ENCODE data around the gene TSNAXIP1.
A peak's percentile ranks its signal among the peaks of the same experiment; 100 is the strongest.
"Not testable (repeated sequence)": the region's sequence is repeated elsewhere in the genome, so short reads cannot be mapped to it uniquely, and the experiment has no call there.

The TSNAXIP1 gene

GRCh38 chr16:67858500-67858899 lies 51.8 kb downstream of the TSNAXIP1 start:
- no peak for DNase-seq (ENCODE audit: low read depth in 3 of 3)

GRCh38 chr16:67860589-67861398 lies 54.1 kb downstream of the TSNAXIP1 start:
- no peak for DNase-seq (ENCODE audit: low read depth in 3 of 3)

- DNase-seq (ENCODE audit: low read depth in 3 of 3) = no peak
Measured at GRCh38 chr16:67861877-67862276, 55.2 kb downstream of the TSNAXIP1 start.

- DNase-seq (ENCODE audit: low read depth in 3 of 3) = no peak
Measured at GRCh38 chr16:67862623-67863583, 56.2 kb downstream of the TSNAXIP1 start.

- not testable (repeated sequence) for DNase-seq (ENCODE audit: low read depth in 3 of 3)
Measured at GRCh38 chr16:67864044-67864443, 57.4 kb downstream of the TSNAXIP1 start.

- DNase-seq (ENCODE audit: low read depth in 3 of 3) = no peak
Measured at GRCh38 chr16:67864594-67864993, 57.9 kb downstream of the TSNAXIP1 start.

GRCh38 chr16:67865318-67865717 lies 58.6 kb downstream of the TSNAXIP1 start:
- DNase-seq (ENCODE audit: low read depth in 3 of 3) = no peak

GRCh38 chr16:67868290-67868689 lies 61.6 kb downstream of the TSNAXIP1 start:
- DNase-seq (ENCODE audit: low read depth in 3 of 3) = no peak

GRCh38 chr16:67869653-67870052 lies 63.0 kb downstream of the TSNAXIP1 start:
- DNase-seq (ENCODE audit: low read depth in 3 of 3) = no peak

- no peak for DNase-seq (ENCODE audit: low read depth in 3 of 3)
Measured at GRCh38 chr16:67871256-67871655, 64.6 kb downstream of the TSNAXIP1 start.

- DNase-seq (ENCODE audit: low read depth in 3 of 3) = no peak
Measured at GRCh38 chr16:67872131-67872630, 65.5 kb downstream of the TSNAXIP1 start.

GRCh38 chr16:67872631-67873434 lies 66.1 kb downstream of the TSNAXIP1 start, which contains the start of gene EDC4:
Gene EDC4, plus strand, starts transcription at chr16:67873052. Its CDS starts 210 bp downstream, at chr16:67873262.
- peak; percentile 77 to 87 (median 78) for DNase-seq (ENCODE audit: low read depth in 3 of 3)

- DNase-seq (ENCODE audit: low read depth in 3 of 3) = no peak
Measured at GRCh38 chr16:67873435-67874370, 67.0 kb downstream of the TSNAXIP1 start.

- no peak for DNase-seq (ENCODE audit: low read depth in 3 of 3)
Measured at GRCh38 chr16:67874372-67874771, 67.7 kb downstream of the TSNAXIP1 start.

- no peak for DNase-seq (ENCODE audit: low read depth in 3 of 3)
Measured at GRCh38 chr16:67877064-67877463, 70.4 kb downstream of the TSNAXIP1 start.
